Measurements from ENCODE around the gene HOXB2.
"Not testable (repeated sequence)": the region's sequence is repeated elsewhere in the genome, so short reads cannot be mapped to it uniquely, and the experiment has no call there.

Gene HOXB2

DNA sequence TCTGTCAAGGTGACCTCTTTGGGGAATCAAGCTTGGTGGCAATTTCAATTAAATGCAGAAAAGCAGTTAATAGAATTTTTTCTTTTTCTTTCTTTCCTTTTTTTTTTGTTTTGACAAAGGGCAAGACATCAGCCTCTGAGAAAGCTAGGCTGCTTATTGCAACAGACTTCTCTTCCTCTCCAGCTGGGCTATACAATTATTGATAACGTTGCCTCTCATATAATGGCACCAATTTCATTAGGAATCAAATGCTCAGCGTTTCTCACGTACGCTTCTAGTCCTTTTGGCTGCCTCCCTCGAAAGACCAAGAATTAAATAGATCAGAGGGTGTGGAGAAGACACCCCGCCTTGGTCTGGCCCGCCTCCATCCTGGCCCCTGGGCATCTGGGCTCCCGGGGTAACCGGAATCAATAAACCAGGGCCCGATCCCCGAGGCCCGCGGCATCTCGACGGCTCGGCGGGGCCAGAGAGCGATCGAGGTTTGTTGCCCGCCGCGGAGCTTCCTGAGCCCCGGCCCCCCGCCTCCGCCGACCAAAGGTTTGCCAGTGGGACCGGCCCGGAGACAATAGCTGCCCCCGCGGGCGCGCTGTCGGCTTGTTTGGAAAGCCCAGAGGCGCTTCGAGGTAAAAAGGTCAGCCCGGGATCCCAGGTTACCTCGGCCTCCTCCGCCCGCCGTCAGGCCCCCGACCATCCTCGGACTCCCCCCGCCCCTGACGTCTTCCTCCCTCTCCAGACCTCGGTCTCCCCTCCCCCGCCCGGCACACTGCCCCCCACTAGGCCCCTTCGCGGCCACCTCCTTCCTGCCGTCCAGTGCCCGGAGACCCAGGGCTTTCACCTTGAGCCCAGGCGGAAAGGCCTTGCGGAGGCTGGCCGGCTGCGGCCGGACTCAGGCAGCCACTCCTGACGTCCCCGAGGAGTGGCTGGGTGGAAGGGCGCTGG is 18.0 kb downstream of the HOXB2 start:
- DNase-seq (ENCODE audit: insufficient read length, low spot score) (no peak), FAIRE-seq (no peak)

DNA sequence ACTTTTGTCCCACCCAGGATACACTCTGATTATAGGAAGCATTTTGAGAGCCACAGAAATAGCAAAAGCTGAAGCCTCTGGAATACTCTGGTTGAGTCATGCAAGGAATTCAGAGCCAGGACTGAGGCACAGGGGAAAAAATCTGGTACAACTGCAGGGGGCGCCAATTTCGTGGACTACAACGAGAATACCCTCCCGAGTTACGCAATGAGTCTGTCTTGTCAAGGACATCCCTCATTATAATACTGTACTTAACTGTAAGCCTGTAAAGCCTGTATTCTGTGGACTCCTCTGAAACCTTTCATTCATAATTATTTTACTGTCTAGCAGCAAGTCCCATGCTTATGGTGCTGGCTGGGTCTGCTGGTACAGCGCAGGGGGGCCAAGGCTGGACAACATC is 21.9 kb downstream of the HOXB2 start:
- FAIRE-seq (no peak), DNase-seq (ENCODE audit: insufficient read length, low spot score) (no peak)

DNA sequence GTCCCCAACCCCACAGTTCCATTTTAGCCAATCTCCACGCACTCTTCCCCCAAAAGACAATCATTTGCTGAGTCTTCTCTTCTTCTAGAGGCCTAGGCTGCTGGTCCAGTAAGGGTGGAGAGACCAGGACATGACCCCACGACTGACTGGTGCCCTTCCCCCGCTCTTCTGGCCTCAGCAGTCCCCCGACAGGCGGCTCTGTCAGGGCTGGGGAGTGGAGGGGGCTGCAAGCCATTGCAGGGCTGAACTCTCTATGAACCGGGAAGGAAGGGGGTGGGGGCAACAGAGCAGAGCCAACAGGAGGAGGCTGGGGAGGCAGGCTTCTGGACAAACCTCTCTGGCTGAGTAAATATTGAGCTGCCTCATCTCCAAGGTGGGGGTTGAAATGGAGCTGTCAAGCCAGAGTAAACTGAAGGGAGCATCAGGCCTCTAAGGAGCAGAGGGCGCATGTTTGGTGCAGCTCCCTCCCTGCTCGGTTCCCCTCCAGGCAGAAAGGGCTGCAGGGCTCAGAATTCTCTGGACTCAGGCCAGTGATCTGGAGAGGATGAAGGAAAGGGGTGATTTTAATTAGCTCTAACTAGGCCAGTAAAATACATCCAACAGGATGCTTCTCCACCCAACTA is 22.8 kb downstream of the HOXB2 start:
- DNase-seq (ENCODE audit: insufficient read length, low spot score), result peak; percentile 63

DNA sequence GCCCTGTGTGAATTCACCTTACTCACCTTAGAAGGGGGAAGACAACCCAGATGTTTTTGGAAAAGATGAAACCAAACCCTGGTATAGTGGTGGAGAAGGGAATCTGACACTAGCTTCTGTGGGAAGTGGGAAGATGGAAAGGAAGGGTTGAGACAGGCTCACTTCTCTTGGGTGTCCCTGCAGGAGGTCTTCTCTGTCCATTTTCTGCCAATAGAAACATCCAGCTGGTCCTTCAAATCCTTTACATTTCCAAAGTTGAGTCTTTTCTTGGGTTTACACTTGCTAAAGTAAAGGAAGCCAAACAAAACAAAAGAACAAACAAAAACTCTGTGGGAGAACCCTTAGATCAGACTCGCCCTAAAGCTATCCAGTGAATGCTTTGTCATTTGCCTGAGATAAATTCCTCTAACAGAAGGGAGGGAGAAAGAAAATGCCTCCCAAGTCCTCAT is 24.3 kb downstream of the HOXB2 start:
- DNase-seq (ENCODE audit: insufficient read length, low spot score), result no peak

More for the DNA sequence above, 22.8 kb downstream of the HOXB2 start:
- no peak for FAIRE-seq

DNA sequence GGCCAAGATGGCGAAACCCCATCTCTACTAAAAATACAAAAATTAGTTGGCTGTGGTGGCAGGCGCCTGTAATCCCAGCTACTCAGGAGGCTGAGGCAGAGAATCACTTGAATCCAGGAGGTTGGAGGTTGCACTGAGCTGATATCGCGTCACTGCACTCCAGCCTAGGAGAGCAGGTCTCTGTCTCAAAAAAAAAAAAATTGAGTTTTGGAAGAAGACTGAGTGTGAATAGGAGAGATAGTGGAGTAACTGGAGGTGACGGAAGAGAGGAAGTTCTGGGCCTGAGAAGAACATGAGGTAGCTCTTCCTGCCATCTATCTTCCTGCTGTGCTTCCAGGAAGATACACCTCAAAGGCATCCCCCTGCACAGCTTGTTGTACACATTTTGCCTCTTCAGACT is 25.5 kb downstream of the HOXB2 start:
- FAIRE-seq (no peak), DNase-seq (ENCODE audit: insufficient read length, low spot score) (no peak)

More for the DNA sequence above, 24.3 kb downstream of the HOXB2 start:
- FAIRE-seq, result no peak

DNA sequence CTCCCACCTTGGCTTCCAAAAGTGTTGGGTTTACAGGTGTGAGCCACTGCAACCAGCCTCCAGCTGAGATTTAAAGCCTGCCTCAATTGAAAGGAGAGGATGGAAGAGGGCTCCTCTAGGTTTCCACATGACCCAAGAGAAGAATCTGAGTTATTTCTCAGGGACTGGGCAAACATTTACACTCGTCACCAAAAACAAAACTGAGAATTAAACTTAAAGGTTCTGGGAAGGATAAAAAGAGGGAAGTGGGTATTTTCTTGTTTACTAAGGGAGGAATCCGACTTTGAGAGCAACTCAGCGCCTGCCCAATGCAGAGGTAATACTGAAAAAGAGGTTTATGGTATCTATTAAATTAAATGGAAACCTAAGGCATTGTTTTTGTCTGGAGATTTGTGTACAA is 27.4 kb downstream of the HOXB2 start:
- FAIRE-seq (no peak), DNase-seq (ENCODE audit: insufficient read length, low spot score) (no peak)

DNA sequence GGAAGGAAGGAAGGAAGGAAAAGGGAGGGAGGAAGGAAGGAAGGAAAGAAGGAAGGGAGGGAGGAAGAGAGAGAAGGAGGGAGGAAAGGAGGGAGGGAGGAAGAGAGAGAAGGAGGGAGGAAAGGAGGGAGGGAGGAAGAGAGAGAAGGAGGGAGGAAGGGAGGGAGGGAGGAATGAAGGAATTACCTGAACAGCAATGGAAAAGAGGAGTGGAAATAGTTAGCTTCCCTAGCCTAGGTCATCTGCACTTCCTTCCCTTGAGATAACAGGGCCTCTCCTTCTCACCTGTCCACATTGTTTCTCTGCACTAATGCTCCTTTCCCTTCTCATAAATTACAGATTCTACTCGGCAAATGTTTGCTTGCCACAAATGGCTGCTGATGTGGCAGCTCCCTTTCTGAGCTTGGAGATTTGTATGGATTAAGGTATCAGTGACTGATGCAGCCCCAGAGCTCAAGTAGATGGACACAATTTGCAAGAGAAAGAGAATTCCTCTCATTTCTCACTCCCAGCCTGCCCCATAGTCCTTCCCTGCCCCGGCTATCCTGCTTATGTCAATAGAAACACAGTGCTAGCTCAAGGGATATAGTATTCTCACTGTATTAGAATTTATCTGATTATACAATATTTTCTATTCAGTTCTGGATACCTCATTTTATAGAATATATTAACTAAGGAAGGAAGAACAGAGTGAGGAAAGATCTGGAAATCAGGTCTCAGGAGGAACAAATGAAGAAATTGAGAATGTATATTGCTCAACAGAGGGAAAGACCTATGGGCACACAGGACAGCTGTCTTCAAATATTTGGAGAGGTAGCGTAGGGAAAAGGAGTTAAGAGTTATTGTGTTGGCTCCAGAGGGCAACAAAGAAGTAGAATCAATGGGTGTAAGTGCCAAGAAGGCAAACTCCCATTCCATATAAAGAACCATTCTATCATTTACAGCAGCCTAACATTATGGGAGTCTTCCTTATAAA is 28.7 kb downstream of the HOXB2 start:
- FAIRE-seq (no peak), DNase-seq (ENCODE audit: insufficient read length, low spot score) (no peak)

DNA sequence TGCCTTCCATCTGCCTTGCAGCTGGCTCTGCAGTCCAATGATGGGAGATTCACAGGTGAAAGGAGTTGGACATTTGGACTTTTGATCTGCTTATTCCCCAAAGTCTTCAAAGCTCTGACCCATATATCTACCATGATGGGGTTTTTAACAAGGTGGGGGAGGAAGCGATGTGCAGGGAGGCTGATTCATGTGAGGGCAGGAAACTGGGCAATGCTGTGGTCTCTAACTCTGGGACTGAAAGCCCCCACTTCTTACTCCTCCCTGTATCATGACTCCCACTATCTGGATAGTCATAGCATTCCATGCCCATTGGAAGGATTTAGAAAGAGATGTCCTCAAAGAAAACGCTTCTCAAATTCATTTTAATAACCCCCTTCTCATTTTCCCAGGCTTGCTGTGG is 30.4 kb downstream of the HOXB2 start:
- no peak for FAIRE-seq

DNA sequence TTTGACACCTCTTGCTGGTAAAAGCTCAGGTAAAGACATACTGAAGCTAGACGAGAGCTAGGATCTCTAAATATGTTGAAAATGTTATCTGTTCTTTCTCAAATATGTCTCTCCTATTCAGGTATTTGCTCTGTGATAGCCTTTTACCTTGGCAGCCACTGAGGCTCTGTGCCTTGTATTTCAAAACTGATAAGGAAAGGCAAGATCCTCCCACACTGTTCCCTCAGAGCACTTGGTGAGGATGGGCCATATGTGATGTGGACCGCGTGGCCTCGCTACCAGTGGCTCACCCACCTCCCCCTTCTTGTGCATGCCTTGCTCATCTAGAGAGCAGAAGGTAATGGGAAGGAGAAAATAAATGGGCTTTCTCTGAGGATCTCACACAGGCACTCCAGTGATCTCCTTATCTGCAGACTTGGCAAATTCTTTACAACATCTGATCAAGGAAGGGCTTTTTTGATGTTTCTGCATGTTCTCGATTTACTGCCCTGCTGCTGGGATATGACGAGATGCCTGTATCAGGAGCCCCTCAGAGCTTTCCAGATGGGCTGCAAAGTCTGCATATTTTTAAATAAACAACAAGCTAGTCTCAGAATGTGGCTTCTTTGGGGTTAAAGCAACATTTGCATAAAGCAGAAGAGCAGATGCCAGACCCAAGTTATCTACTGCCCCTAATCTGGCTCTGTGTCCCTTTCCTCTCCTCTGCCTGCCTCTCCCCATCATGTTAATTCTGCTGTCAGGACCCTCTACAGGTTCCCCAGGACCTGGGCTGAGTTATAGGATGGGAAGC is 31.0 kb downstream of the HOXB2 start:
- DNase-seq (ENCODE audit: insufficient read length, low spot score) (no peak), FAIRE-seq (no peak)

More for the DNA sequence above, 30.4 kb downstream of the HOXB2 start:
- DNase-seq (ENCODE audit: insufficient read length, low spot score), result no peak

DNA sequence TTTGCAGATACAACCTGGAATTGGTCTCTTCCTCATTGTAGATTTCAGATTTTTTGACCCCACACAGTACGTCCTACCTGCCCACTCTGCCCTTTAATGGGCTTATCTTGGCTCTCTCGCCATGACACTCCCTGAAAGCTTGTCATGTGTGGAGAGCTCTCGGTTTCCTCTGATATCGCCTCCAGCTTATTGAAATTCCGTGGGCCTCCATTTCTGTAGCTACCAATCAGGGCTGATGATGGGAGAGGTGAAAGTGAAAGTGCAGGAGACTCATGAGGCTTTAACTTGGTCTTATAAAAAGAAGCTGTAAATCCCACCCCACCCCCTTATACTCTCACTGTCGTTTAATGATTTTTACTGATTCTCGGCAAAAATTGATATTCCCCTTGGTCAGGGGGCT is 31.8 kb downstream of the HOXB2 start:
- FAIRE-seq (no peak), DNase-seq (ENCODE audit: insufficient read length, low spot score) (no peak)

DNA sequence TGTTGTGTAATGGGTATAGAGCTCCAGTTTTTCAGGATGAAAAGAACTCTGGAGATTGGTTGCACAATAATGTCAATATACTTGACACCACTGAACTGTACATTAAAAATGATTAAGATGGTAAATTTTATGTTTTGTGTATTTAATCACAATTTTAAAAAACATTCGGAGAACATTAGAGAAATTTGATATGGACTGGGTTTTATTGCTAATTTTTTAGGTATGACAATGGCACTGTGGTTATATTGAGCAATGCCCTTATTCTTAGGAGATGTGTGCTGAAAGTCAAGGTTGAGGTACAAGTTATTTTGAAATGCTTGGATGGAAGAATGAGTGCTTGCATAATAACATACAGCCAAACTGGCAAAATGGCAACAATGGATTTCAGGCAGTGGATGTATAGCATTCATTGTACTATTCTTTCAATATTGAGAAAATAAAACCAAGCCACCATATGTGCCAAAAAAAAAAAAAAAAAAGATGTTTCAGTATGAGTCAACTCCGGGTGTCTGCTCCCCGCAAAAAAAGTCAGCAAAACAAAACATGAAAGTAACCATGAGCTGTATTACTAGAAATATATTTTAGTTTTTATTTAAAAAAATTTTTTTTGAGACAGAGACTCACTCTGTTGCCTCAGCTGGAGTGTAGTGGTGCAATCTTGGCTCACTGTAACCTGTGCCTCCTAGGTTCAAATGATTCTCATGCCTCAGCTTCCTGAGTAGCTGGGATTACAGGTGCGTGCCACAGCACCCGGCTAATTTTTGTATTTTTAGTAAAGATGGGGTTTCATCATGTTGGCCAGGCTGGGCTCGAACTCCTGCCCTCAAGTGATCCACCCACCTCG is 33.9 kb downstream of the HOXB2 start:
- FAIRE-seq, result no peak
- no peak for DNase-seq (ENCODE audit: insufficient read length, low spot score)

DNA sequence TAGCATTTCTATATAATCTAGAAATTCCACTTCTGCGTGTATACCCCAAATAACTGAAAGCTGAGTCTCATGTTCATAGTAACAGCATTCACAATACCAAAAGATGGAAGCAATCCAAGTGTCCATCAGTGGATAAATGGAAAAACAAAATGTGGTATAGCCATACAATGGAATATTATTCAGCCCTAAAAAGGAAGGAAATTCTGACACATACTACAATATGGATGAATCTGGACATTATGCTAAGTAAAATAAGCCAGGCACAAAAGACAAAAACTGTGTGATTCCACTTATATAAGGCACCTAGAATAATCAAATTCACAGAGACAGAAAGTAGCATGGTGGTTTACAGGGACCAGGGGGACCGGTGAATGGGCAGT is 34.5 kb downstream of the HOXB2 start:
- DNase-seq (ENCODE audit: insufficient read length, low spot score) (no peak), FAIRE-seq (no peak)

DNA sequence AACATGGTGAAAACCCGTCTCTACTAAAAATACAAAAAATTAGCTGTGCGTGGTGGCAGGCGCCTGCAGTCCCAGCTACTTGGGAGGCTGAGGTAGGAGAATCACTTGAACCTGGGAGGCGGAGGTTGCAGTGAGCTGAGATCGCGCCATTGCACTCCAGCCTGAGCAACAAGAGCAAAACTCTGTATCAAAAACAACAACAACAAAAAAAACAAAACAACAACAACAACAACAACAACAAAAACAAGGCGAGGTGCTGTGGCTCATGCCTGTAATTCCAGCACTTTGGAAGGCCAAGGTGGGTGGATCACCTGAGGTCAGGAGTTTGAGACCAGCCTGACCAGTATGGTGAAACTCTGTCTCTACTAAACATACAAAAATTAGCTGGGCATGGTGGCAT is 35.2 kb downstream of the HOXB2 start:
- DNase-seq (ENCODE audit: insufficient read length, low spot score); FAIRE-seq: not testable (repeated sequence)

DNA sequence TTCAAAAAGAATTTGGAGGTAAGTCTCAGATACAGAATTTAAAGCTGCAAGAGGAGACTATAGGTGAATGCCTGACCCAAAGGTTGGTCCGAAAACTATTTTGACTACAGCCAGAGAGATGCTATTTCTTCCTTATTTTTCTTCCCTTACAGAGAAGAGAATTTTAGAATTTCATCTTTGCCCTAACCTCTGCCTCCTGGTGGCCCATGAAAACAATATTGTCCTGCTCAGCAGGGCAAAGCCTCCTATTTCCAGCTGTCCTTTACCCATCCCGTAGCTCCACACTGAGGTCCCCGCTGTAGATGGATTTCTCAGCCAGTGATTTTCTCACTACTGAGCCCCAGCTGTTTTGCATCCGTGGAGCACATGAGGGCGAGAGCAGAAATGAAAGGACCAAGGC is 38.7 kb downstream of the HOXB2 start:
- DNase-seq (ENCODE audit: insufficient read length, low spot score) (no peak), FAIRE-seq (no peak)

DNA sequence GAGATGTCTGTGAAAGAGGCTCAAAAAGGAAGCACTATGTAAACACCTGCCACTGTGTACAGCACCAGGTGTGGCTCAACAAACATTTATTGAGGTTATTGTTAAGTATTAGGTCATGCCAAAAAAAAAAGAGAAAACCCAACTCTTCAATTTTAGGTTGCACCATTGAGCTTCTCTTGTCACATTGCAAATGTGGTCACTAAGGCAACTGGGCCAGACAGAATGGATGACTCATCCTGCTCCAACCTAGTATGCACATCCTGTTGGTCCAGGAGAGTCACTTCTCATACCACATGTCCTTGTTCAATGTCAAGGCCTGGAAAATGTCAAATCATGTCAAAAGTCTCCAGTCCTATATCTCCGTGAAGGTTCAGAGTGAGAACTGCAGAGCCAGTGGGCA is 39.1 kb downstream of the HOXB2 start:
- DNase-seq (ENCODE audit: insufficient read length, low spot score), result peak; percentile 83
- peak; percentile 92 for FAIRE-seq

DNA sequence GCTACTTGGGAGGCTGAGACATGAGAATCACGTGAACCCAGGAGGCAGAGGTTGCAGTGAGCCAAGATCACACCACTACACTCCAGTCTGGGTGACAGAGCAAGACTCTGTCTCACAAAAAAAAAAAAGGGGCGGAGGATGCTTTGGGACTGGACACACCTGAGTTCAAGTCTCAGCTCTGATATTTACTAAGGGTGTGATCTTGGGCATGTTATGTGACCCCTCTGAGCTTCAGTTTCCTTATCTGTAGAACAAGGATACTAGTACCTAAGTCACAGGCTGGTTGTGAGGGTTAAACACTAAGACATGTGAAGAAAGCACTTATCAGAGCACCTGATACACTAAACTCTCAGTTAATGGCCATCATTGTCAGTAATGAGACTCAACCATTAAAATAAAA is 40.0 kb downstream of the HOXB2 start:
- DNase-seq (ENCODE audit: insufficient read length, low spot score), result no peak
- no peak for FAIRE-seq

DNA sequence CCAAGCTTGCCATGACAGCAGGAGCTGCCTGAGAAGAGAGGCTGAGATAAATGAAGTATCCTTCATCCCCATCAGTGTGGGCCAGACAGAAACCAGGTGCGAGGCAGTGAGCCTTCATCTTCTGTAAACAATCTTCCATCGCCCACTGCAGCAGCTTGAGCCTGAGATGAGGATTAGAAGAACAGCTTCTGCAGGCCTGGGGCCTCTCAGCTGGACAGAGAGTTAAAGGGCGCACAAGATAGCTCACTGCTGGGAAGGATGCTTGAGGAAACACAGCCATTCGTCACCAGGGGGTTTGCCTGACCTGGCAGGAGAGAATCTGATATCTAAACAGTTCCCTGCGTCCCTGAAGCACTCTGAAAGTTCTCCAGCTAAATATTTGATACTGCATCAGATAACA is 41.2 kb downstream of the HOXB2 start:
- FAIRE-seq, result no peak

DNA sequence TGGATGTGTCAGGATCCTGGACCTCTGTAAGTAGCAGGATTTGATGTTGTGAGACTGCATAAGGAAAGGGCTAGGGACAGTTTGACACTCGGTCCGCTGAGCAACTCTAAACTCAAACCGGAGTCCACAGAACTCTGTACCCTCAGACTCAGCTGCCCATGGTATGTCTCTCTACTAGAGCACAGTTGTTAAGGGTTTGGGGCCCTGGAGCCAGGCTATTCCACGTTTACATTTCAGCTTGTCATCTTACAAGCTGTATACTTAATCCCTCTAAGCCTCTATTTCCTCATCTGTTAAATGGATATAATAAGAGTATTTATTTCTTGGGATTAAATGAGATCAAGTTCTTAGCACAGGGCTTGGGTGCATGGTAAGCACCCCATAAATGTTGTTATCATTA is 42.0 kb downstream of the HOXB2 start:
- no peak for DNase-seq (ENCODE audit: insufficient read length, low spot score)
- FAIRE-seq, result no peak

More for the DNA sequence above, 41.2 kb downstream of the HOXB2 start:
- no peak for DNase-seq (ENCODE audit: insufficient read length, low spot score)

DNA sequence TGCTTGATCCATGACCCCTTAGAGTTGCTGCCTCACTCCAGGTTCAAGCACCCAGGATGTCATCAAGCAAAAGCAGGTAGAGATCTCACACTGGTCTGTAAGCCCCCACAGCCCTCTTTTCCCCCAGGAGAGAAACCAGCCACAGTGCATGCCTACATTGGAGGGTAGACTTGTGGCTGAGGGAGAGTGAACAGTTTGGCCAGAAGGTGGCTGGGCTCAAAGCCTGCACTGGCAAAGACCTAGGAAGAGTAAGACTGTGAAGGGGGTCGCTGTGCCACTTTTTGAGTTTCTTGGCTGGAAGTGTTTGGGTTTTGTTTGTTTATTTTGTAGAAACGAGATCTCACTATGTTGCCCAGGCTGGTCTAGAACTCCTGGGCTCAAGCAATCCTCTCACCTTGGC is 42.6 kb downstream of the HOXB2 start:
- FAIRE-seq, result no peak
- DNase-seq (ENCODE audit: insufficient read length, low spot score), result no peak

Measured in HTR-8/SVneo (cell line).